Stimulated activated CD8-positive, alpha-beta memory T cell treated with anti-CD3 and anti-CD28 coated beads, Interleukin-2, amount 100 ng/mL, for 1 hour (primary cell): Measurements from ENCODE around the gene GNS.
"Not testable (repeated sequence)": the region's sequence is repeated elsewhere in the genome, so short reads cannot be mapped to it uniquely, and the experiment has no call there.

ENCODE experiments used
- DNase-seq, 2 donors: peaks; one replicate each; pipeline ENCODE4 v3.0.0-alpha.2; 2020; ENCODE audit warnings: low read depth in 2 of 2

Gene GNS

GRCh38 chr12:64780132-64780530 lies 20.9 kb upstream of the GNS start:
- DNase-seq: no peak

GRCh38 chr12:64779354-64779974 lies 20.3 kb upstream of the GNS start:
- no peak for DNase-seq

- not testable (repeated sequence) for DNase-seq
Observed at GRCh38 chr12:64775147-64775736, 16.0 kb upstream of the GNS start.

- DNase-seq: no peak
Observed at GRCh38 chr12:64773386-64773785, 14.2 kb upstream of the GNS start.

- no peak for DNase-seq
Observed at GRCh38 chr12:64767495-64767894, 8.3 kb upstream of the GNS start.

- no peak for DNase-seq
Observed at GRCh38 chr12:64760808-64761573, 1.8 kb upstream of the GNS start.

- no peak for DNase-seq
Observed at GRCh38 chr12:64757771-64758170, 1.4 kb downstream of the GNS start.

- DNase-seq: no peak
Observed at GRCh38 chr12:64756376-64756775, 2.8 kb downstream of the GNS start.

GRCh38 chr12:64753427-64753826 lies 5.8 kb downstream of the GNS start:
- DNase-seq: no peak

- DNase-seq: no peak
Observed at GRCh38 chr12:64752833-64753238, 6.4 kb downstream of the GNS start.

GRCh38 chr12:64752032-64752431 lies 7.2 kb downstream of the GNS start:
- no peak for DNase-seq

GRCh38 chr12:64749461-64750200 lies 9.6 kb downstream of the GNS start:
- no peak for DNase-seq

- no peak for DNase-seq
Observed at GRCh38 chr12:64747695-64748094, 11.5 kb downstream of the GNS start.

GRCh38 chr12:64746663-64747062 lies 12.5 kb downstream of the GNS start:
- DNase-seq: no peak

GRCh38 chr12:64745980-64746379 lies 13.2 kb downstream of the GNS start:
- no peak for DNase-seq

GRCh38 chr12:64745259-64745807 lies 13.9 kb downstream of the GNS start:
- no peak for DNase-seq

- DNase-seq: no peak
Observed at GRCh38 chr12:64744422-64745258, 14.6 kb downstream of the GNS start.

GRCh38 chr12:64743206-64743605 lies 16.0 kb downstream of the GNS start:
- no peak for DNase-seq

GRCh38 chr12:64742416-64742815 lies 16.8 kb downstream of the GNS start:
- no peak for DNase-seq

- DNase-seq: no peak
Observed at GRCh38 chr12:64740646-64741045, 18.6 kb downstream of the GNS start.

- DNase-seq: no peak
Observed at GRCh38 chr12:64739778-64740177, 19.4 kb downstream of the GNS start.
